ENCODE measurements around the gene BTF3. TPM values are rescaled to one million over a fixed set of nuclear protein-coding genes. Genes with fewer than 3 reads are reported as not detected.

BTF3 gene
- total and polyA plus RNA-seq, 2 of the 13 experiments (the other 11 are each of a cell fraction or from before 2014, with no cell fraction given): 557 to 698 TPM

DNA sequence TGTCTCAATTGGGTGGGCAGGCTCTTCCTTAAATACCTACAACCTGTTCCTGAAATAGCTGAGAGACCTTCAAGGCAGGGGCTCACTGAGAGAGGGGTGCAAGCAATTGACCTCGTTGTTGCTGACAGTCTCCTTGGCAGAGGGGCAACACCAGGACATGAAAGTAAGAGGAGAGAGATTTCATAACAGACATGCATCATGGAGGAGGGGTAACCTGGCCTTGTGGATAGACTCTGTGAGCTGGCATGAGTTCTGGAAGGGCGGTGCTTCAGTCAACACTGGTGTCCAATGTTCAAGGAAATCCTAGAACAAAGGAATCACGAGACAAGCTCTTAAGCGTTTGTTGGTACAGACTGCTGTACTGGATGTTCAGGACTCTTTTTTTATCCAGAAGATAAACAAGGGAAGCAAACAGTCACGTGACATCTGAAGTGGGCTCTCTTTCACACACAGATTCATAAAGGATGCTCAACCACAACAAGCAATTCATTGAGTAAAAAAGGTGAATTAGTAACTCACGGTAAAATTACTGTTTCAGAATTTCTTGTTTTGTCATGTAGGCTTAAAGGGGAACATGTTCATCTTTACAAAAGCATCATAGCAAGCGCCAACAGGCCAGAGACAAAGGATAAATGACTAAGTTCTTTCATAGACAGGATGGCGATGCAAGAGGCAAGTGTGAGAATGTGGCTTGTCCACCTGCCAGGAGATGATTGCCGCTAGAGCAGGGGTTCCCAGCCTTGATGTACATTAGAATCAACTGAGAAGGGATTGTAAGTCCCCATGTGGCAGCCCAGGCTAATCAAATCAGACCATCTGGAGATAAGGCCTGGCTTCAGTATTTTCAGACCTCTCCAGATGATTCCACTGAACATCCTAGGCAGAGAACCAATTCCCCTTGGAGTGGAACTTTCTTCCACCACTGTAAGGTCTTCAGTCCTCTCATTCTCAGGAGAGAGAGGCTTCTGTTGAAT is 46.5 kb downstream of the BTF3 start (continued):
- peak; percentile 92 to 99 for TF ChIP-seq EP300 (IDR thresholded peaks at IDR 0.05; ENCODE audit: low read depth in 2 of 2, low read length in 2 of 2)
- TF ChIP-seq EP300 (CRISPR knock-in tag; IDR thresholded peaks at IDR 0.05; ENCODE audit: borderline replicate concordance): peak; percentile 98
- no peak for TF ChIP-seq ZNF83 (CRISPR knock-in tag; IDR thresholded peaks at IDR 0.05; ENCODE audit: borderline replicate concordance)
- TF ChIP-seq FOXM1 (CRISPR knock-in tag; IDR thresholded peaks at IDR 0.05): no peak
- TF ChIP-seq ARNTL (CRISPR knock-in tag; IDR thresholded peaks at IDR 0.05): peak; percentile 96
- peak; percentile 93 for TF ChIP-seq TBX2 (CRISPR knock-in tag; IDR thresholded peaks at IDR 0.05; ENCODE audit: borderline replicate concordance)
- TF ChIP-seq ZNF431 (CRISPR knock-in tag; IDR thresholded peaks at IDR 0.05; ENCODE audit: borderline replicate concordance, low read depth): no peak; the same call in 1 of the 2 replicates
- no peak for TF ChIP-seq RBFOX2 (IDR thresholded peaks at IDR 0.05; ENCODE audit: low read depth, low read length)
- TF ChIP-seq, protein P1, sequence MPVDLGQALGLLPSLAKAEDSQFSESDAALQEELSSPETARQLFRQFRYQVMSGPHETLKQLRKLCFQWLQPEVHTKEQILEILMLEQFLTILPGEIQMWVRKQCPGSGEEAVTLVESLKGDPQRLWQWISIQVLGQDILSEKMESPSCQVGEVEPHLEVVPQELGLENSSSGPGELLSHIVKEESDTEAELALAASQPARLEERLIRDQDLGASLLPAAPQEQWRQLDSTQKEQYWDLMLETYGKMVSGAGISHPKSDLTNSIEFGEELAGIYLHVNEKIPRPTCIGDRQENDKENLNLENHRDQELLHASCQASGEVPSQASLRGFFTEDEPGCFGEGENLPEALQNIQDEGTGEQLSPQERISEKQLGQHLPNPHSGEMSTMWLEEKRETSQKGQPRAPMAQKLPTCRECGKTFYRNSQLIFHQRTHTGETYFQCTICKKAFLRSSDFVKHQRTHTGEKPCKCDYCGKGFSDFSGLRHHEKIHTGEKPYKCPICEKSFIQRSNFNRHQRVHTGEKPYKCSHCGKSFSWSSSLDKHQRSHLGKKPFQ (CRISPR knock-in tag; IDR thresholded peaks at IDR 0.05; ENCODE audit: insufficient replicate concordance): no peak
- no peak for TF ChIP-seq ZNF136 (CRISPR knock-in tag; IDR thresholded peaks at IDR 0.05; ENCODE audit: low read depth)
- TF ChIP-seq, protein P2, sequence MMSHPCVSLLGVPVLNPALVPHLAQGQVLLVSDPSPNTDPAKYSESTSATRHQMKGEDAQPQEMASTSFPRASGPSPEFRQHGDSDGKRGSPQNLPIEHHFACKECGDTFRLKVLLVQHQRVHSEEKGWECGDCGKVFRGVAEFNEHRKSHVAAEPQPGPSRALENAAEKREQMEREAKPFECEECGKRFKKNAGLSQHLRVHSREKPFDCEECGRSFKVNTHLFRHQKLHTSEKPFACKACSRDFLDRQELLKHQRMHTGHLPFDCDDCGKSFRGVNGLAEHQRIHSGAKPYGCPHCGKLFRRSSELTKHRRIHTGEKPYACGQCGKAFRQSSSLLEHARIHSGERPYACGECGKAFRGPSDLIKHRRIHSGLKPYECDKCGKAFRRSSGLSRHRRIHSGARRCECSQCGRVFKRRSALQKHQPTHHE (CRISPR knock-in tag; IDR thresholded peaks at IDR 0.05; ENCODE audit: borderline replicate concordance): peak; percentile 71; the same call in 1 of the 2 replicates
- peak; percentile 99 for TF ChIP-seq NCOA2 (CRISPR knock-in tag; IDR thresholded peaks at IDR 0.05)
- no peak for TF ChIP-seq KIAA2018 (CRISPR knock-in tag; IDR thresholded peaks at IDR 0.05; ENCODE audit: borderline replicate concordance)
- TF ChIP-seq FOXK2 (IDR thresholded peaks at IDR 0.05): peak; percentile 98
- TF ChIP-seq ZNF224 (CRISPR knock-in tag; IDR thresholded peaks at IDR 0.05): no peak
